Mucosa of stomach (tissue), 1 donor: ENCODE data around the gene NR2C1.

ENCODE experiments used
- H3K27me3 ChIP-seq: one replicate; pipeline ENCODE4 v1.7.0; 2013; ENCODE audit warnings: mild to moderate bottlenecking, low read length; ENCODE audit not compliant: control insufficient read depth, insufficient read depth
- H3K36me3 ChIP-seq: one replicate; pipeline ENCODE4 v1.7.0; 2013; ENCODE audit warnings: low read length; ENCODE audit not compliant: control insufficient read depth, insufficient read depth
- H3K4me1 ChIP-seq: one replicate; pipeline ENCODE4 v1.7.0; 2013; ENCODE audit warnings: mild to moderate bottlenecking, low read length; ENCODE audit not compliant: control insufficient read depth, insufficient read depth
- H3K4me3 ChIP-seq: one replicate; pipeline ENCODE4 v1.7.0; 2013; ENCODE audit warnings: low read length
- H3K9ac ChIP-seq: one replicate; pipeline ENCODE4 v1.7.0; 2013; ENCODE audit warnings: mild to moderate bottlenecking, low read length, moderate library complexity
- H3K9me3 ChIP-seq: one replicate; pipeline ENCODE4 v1.7.0; 2013; ENCODE audit warnings: mild to moderate bottlenecking, low read length, moderate library complexity; ENCODE audit not compliant: control insufficient read depth
- donor health status: Pancreatic carcinoma.

NR2C1 gene

GRCh38 chr12:95077341-95077740, 3.9 kb upstream of the NR2C1 start:
- H3K4me1 ChIP-seq = no peaks in the 10 kb centered on the region

GRCh38 chr12:95074766-95075165, 1.3 kb upstream of the NR2C1 start:
- Histone ChIP-seq H3K4me3 (no peak overlapping the region), H3K9ac (no peak overlapping the region), H3K27me3 (no peaks in the 10 kb centered on the region), H3K4me1 (no peaks in the 10 kb centered on the region), H3K36me3 (no peaks in the 10 kb centered on the region), H3K9me3 (no peaks in the 10 kb centered on the region)

More at GRCh38 chr12:95077341-95077740, 3.9 kb upstream of the NR2C1 start:
- Histone ChIP-seq H3K36me3 (no peaks in the 10 kb centered on the region), H3K9me3 (no peaks in the 10 kb centered on the region), H3K9ac (no peak overlapping the region), H3K27me3 (no peaks in the 10 kb centered on the region), H3K4me3 (no peak overlapping the region)

GRCh38 chr12:95073698-95074520, 491 bp upstream of the NR2C1 start:
- Histone ChIP-seq H3K27me3 (no peaks in the 10 kb centered on the region), H3K9ac (peak overlapping the region; percentile 94), H3K36me3 (no peaks in the 10 kb centered on the region), H3K9me3 (no peaks in the 10 kb centered on the region), H3K4me1 (no peaks in the 10 kb centered on the region), H3K4me3 (peak overlapping the region; percentile 97)

- Histone ChIP-seq H3K36me3 (no peaks in the 10 kb centered on the region), H3K27me3 (no peaks in the 10 kb centered on the region), H3K9me3 (no peaks in the 10 kb centered on the region), H3K9ac (no peak overlapping the region), H3K4me3 (no peak overlapping the region), H3K4me1 (no peaks in the 10 kb centered on the region)
Observed at GRCh38 chr12:95070378-95070777, 3.0 kb downstream of the NR2C1 start.

- no peaks in the 10 kb centered on the region for H3K27me3 ChIP-seq
- no peaks in the 10 kb centered on the region for H3K36me3 ChIP-seq
- no peaks in the 10 kb centered on the region for H3K9me3 ChIP-seq
- H3K9ac ChIP-seq = no peak overlapping the region
- no peak overlapping the region for H3K4me3 ChIP-seq
- H3K4me1 ChIP-seq = no peaks in the 10 kb centered on the region
Observed at GRCh38 chr12:95066091-95066855, 7.1 kb downstream of the NR2C1 start.

- Histone ChIP-seq H3K9me3 (no peaks in the 10 kb centered on the region), H3K9ac (no peak overlapping the region), H3K36me3 (no peaks in the 10 kb centered on the region), H3K4me1 (no peaks in the 10 kb centered on the region), H3K27me3 (no peaks in the 10 kb centered on the region), H3K4me3 (no peak overlapping the region)
Observed at GRCh38 chr12:95060951-95061350, 12.5 kb downstream of the NR2C1 start.

GRCh38 chr12:95059984-95060383, 13.4 kb downstream of the NR2C1 start:
- no peaks in the 10 kb centered on the region for H3K36me3 ChIP-seq
- no peak overlapping the region for H3K9ac ChIP-seq
- no peaks in the 10 kb centered on the region for H3K9me3 ChIP-seq
- no peak overlapping the region for H3K4me3 ChIP-seq
- H3K4me1 ChIP-seq = no peaks in the 10 kb centered on the region
- H3K27me3 ChIP-seq = no peaks in the 10 kb centered on the region

- H3K27me3 ChIP-seq = no peaks in the 10 kb centered on the region
- no peaks in the 10 kb centered on the region for H3K9me3 ChIP-seq
- no peak overlapping the region for H3K9ac ChIP-seq
- H3K4me3 ChIP-seq = no peak overlapping the region
- H3K4me1 ChIP-seq = no peaks in the 10 kb centered on the region
- no peaks in the 10 kb centered on the region for H3K36me3 ChIP-seq
Observed at GRCh38 chr12:95057424-95057823, 16.0 kb downstream of the NR2C1 start.

GRCh38 chr12:95055057-95055456, 18.4 kb downstream of the NR2C1 start:
- Histone ChIP-seq H3K27me3 (no peaks in the 10 kb centered on the region), H3K9ac (no peak overlapping the region), H3K4me1 (no peaks in the 10 kb centered on the region), H3K9me3 (no peaks in the 10 kb centered on the region), H3K36me3 (no peaks in the 10 kb centered on the region), H3K4me3 (no peak overlapping the region)

- no peak overlapping the region for H3K4me3 ChIP-seq
- H3K9ac ChIP-seq = no peak overlapping the region
- H3K4me1 ChIP-seq = no peaks in the 10 kb centered on the region
- no peaks in the 10 kb centered on the region for H3K36me3 ChIP-seq
- H3K9me3 ChIP-seq = no peaks in the 10 kb centered on the region
- no peaks in the 10 kb centered on the region for H3K27me3 ChIP-seq
Observed at GRCh38 chr12:95054206-95054605, 19.2 kb downstream of the NR2C1 start.

- no peaks in the 10 kb centered on the region for H3K27me3 ChIP-seq
- H3K9ac ChIP-seq = no peak overlapping the region
- H3K4me1 ChIP-seq = no peaks in the 10 kb centered on the region
- no peaks in the 10 kb centered on the region for H3K36me3 ChIP-seq
- no peaks in the 10 kb centered on the region for H3K9me3 ChIP-seq
- no peak overlapping the region for H3K4me3 ChIP-seq
Observed at GRCh38 chr12:95051241-95051640, 22.2 kb downstream of the NR2C1 start.

GRCh38 chr12:95037906-95038305, 35.5 kb downstream of the NR2C1 start:
- no peaks in the 10 kb centered on the region for H3K4me1 ChIP-seq
- H3K9me3 ChIP-seq = no peaks in the 10 kb centered on the region
- no peak overlapping the region for H3K9ac ChIP-seq
- H3K4me3 ChIP-seq = no peak overlapping the region
- H3K27me3 ChIP-seq = no peaks in the 10 kb centered on the region
- no peaks in the 10 kb centered on the region for H3K36me3 ChIP-seq
